WTC11 (cell line): ENCODE measurements around the gene HS2ST1. TPM values are rescaled to one million over a fixed set of nuclear protein-coding genes. Genes with fewer than 3 reads are reported as not detected.

Experiments used
- ATAC-seq: fragments of 200-7000 bp; cut with Tn5 transposase; 2 replicates; pipeline ENCODE4 v1.10.0; 2021; ENCODE audit warnings: mild to moderate bottlenecking, moderate library complexity
- CTCF ChIA-PET: fragments of 300-600 bp; sonication (Branson Sonifier 250); formaldehyde crosslinking; loops from one replicate; lab custom pipeline; 2021; ENCODE audit warnings: antibody characterized with exemption; lab: Charles Lee
- POLR2A ChIA-PET: fragments of 350-600 bp; sonication (Branson Sonifier 250); formaldehyde crosslinking; loops from one replicate; lab custom pipeline; 2021; ENCODE audit warnings: antibody characterized with exemption; lab: Charles Lee
- DNase-seq: peaks from one replicate; pipeline ENCODE4 v3.0.0; 2021; ENCODE audit warnings: low spot score
- H3K27ac Mint-ChIP-seq: 2 replicates; pipeline ENCODE4 v1.8.0; 2021; ENCODE audit warnings: mixed read lengths
- H3K27me3 Mint-ChIP-seq: 2 replicates; pipeline ENCODE4 v1.8.0; 2021; ENCODE audit warnings: low read depth, mild to moderate bottlenecking, moderate library complexity, mixed read lengths
- H3K36me3 Mint-ChIP-seq: 2 replicates; pipeline ENCODE4 v1.8.0; 2021; ENCODE audit warnings: mixed read lengths
- H3K4me1 Mint-ChIP-seq: 2 replicates; pipeline ENCODE4 v1.8.0; 2022; ENCODE audit warnings: mixed read lengths
- H3K4me3 Mint-ChIP-seq: 2 replicates; pipeline ENCODE4 v1.8.0; 2021; ENCODE audit warnings: mild to moderate bottlenecking, moderate library complexity, mixed read lengths
- H3K9me3 Mint-ChIP-seq: 2 replicates; pipeline ENCODE4 v1.8.0; 2021; ENCODE audit warnings: mixed read lengths
- CBFB ChIP-seq: sonication (generic); formaldehyde crosslinking; IDR thresholded peaks from 2 replicates; pipeline ENCODE4 v1.8.1; 2022; ENCODE audit warnings: mild to moderate bottlenecking, low read depth, missing genetic modification reagents
- E2F4 ChIP-seq: sonication (generic); formaldehyde crosslinking; IDR thresholded peaks from 2 replicates; pipeline ENCODE4 v1.8.1; 2022; ENCODE audit warnings: low read depth, mild to moderate bottlenecking, moderate library complexity, missing genetic modification reagents, borderline replicate concordance
- MAX ChIP-seq: sonication (generic); formaldehyde crosslinking; IDR thresholded peaks from 2 replicates; pipeline ENCODE4 v1.8.0; 2022; ENCODE audit warnings: mild to moderate bottlenecking, missing genetic modification reagents
- MLX ChIP-seq: sonication (generic); formaldehyde crosslinking; IDR thresholded peaks from 2 replicates; pipeline ENCODE4 v1.8.1; 2023; ENCODE audit warnings: mild to moderate bottlenecking, missing genetic modification reagents, moderate library complexity
- MXD4 ChIP-seq: fragments of 250-450 bp; sonication (Bioruptor Pico); IDR thresholded peaks from 2 replicates; pipeline ENCODE4 v1.8.0; 2021; ENCODE audit warnings: mild to moderate bottlenecking, moderate library complexity, borderline replicate concordance
- PRDM15 ChIP-seq: sonication (generic); formaldehyde crosslinking; IDR thresholded peaks from 2 replicates; pipeline ENCODE4 v1.8.0; 2022; ENCODE audit warnings: missing genetic modification reagents
- RORB ChIP-seq: fragments of 250-450 bp; sonication (Bioruptor Pico); IDR thresholded peaks from 2 replicates; pipeline ENCODE4 v1.9.0; 2021; ENCODE audit warnings: mild to moderate bottlenecking
- TP53 ChIP-seq: sonication (generic); formaldehyde crosslinking; IDR thresholded peaks from 2 replicates; pipeline ENCODE4 v1.8.1; 2023; ENCODE audit warnings: mild to moderate bottlenecking, missing genetic modification reagents
- USF2 ChIP-seq: sonication (generic); formaldehyde crosslinking; IDR thresholded peaks from 2 replicates; pipeline ENCODE4 v1.8.1; 2023; ENCODE audit warnings: mild to moderate bottlenecking, missing genetic modification reagents, moderate library complexity
- ZNF121 ChIP-seq: sonication (generic); formaldehyde crosslinking; IDR thresholded peaks from 2 replicates; pipeline ENCODE4 v1.8.0; 2023; ENCODE audit warnings: missing genetic modification reagents
- ZNF281 ChIP-seq: sonication (generic); formaldehyde crosslinking; IDR thresholded peaks from 2 replicates; pipeline ENCODE4 v1.8.0; 2023; ENCODE audit warnings: mild to moderate bottlenecking, missing genetic modification reagents
- ZNF396 ChIP-seq: fragments of 250-450 bp; sonication (Bioruptor Pico); IDR thresholded peaks from 2 replicates; pipeline ENCODE4 v1.8.0; 2021; ENCODE audit warnings: mild to moderate bottlenecking, moderate library complexity, borderline replicate concordance
- ZNF532 ChIP-seq: fragments of 250-450 bp; sonication (Bioruptor Pico); IDR thresholded peaks from 2 replicates; pipeline ENCODE4 v1.9.0; 2021; ENCODE audit warnings: mild to moderate bottlenecking, borderline replicate concordance
- ZSCAN18 ChIP-seq: fragments of 250-450 bp; sonication (Bioruptor Pico); IDR thresholded peaks from 2 replicates; pipeline ENCODE4 v2.1.2; 2022; ENCODE audit warnings: mild to moderate bottlenecking, moderate library complexity
- total RNA-seq: library from RNA; stranded (reverse); gene quantifications from 3 replicates; pipeline ENCODE4 v1.2.3, GENCODE V29; 2021

The HS2ST1 gene
- total RNA-seq, 1 experiment from 2014 or later = 24.7 TPM

- TF ChIP-seq PRDM15 (CRISPR knock-in tag) = no peak
Observed at GRCh38 chr1:86950712-86951419, 36.4 kb downstream of the HS2ST1 start (continued).

GRCh38 chr1:86951430-86951829 lies 37.0 kb downstream of the HS2ST1 start:
- Mint-ChIP-seq H3K4me3 (no peak overlapping the region), H3K9me3 (no peaks in the 10 kb centered on the region; the same call in 1 of the 2 replicates), H3K4me1 (peaks cover 31% of the 10 kb centered on the region), H3K27me3 (no peaks in the 10 kb centered on the region), H3K27ac (no peak overlapping the region), H3K36me3 (no peaks in the 10 kb centered on the region)
- ChIA-PET POLR2A (no interaction called here), CTCF (interaction anchor here (1.3 kb wide), 2 partner anchors 14 to 17 kb away, joined by 3 to 5 read pairs; no protein-coding TSS in a partner anchor)
- ATAC-seq (no peak), DNase-seq (no peak)
- TF ChIP-seq TP53 (CRISPR knock-in tag) (no peak), CBFB (CRISPR knock-in tag) (no peak)

- Mint-ChIP-seq H3K4me1 (peaks cover 40% of the 10 kb centered on the region), H3K36me3 (peaks cover 2% of the 10 kb centered on the region), H3K27me3 (no peaks in the 10 kb centered on the region), H3K9me3 (peaks cover 1% of the 10 kb centered on the region; the same call in 1 of the 2 replicates), H3K27ac (no peak overlapping the region; the same call in 1 of the 2 replicates), H3K4me3 (no peak overlapping the region)
- DNase-seq (no peak), ATAC-seq (no peak)
- ChIA-PET POLR2A (interaction anchor here (0.6 to 1.2 kb wide), 2 partner anchors 38 to 123 kb away, joined by 3 to 5 read pairs; partner anchors contain the start of gene HS2ST1), CTCF (no interaction called here)
- no peak for TF ChIP-seq ZNF396 (CRISPR knock-in tag)
- TF ChIP-seq ZSCAN18 = no peak
- no peak for TF ChIP-seq ZNF281 (CRISPR knock-in tag)
- no peak for TF ChIP-seq USF2
- TF ChIP-seq MAX (CRISPR knock-in tag) = no peak
- TF ChIP-seq ZNF532 (CRISPR knock-in tag) = no peak
- no peak for TF ChIP-seq E2F4 (CRISPR knock-in tag)
- no peak for TF ChIP-seq RORB (CRISPR knock-in tag)
- TF ChIP-seq MLX (CRISPR knock-in tag) = no peak
- no peak for TF ChIP-seq ZNF121
- TF ChIP-seq MXD4 = no peak
Observed at GRCh38 chr1:86953167-86953566, 38.7 kb downstream of the HS2ST1 start.
